Hepatocyte (in vitro differentiated cells): Measurements from ENCODE around the gene GMEB2. TPM values are rescaled to one million over a fixed set of nuclear protein-coding genes. Genes with fewer than 3 reads are reported as not detected.

ENCODE experiments used
- DNase-seq: peaks from one replicate; pipeline ENCODE4 v3.0.0-alpha.2; 2016; ENCODE audit warnings: low spot score
- H2AFZ ChIP-seq: fragments of 200-600 bp; sonication (generic); 2 replicates; pipeline ENCODE4 v1.6.0; 2016; ENCODE audit warnings: antibody characterized with exemption, mild to moderate bottlenecking
- H3K27ac ChIP-seq: fragments of 200-600 bp; sonication (generic); 2 replicates; pipeline ENCODE4 v1.5.1; 2016; ENCODE audit warnings: mild to moderate bottlenecking
- H3K27me3 ChIP-seq: fragments of 200-600 bp; sonication (generic); 2 replicates; pipeline ENCODE4 v1.6.1; 2016
- H3K36me3 ChIP-seq: fragments of 200-600 bp; sonication (generic); replicated peaks from 2 replicates; pipeline ENCODE4 v1.5.1; 2016; ENCODE audit warnings: low read depth; ENCODE audit not compliant: insufficient read depth
- H3K4me1 ChIP-seq: fragments of 200-600 bp; sonication (generic); 2 replicates; pipeline ENCODE4 v1.5.1; 2016; ENCODE audit warnings: mild to moderate bottlenecking, moderate library complexity; ENCODE audit not compliant: insufficient read depth
- H3K4me2 ChIP-seq: fragments of 200-600 bp; sonication (generic); 2 replicates; pipeline ENCODE4 v1.6.0; 2016
- H3K4me3 ChIP-seq: fragments of 200-600 bp; sonication (generic); 2 replicates; pipeline ENCODE4 v1.5.1; 2016; ENCODE audit warnings: mild to moderate bottlenecking
- H3K79me2 ChIP-seq: fragments of 200-600 bp; sonication (generic); 2 replicates; pipeline ENCODE4 v1.6.0; 2017; ENCODE audit warnings: mild to moderate bottlenecking
- H3K9me2 ChIP-seq: fragments of 200-600 bp; sonication (generic); replicated peaks from 2 replicates; pipeline ENCODE4 v1.6.0; 2017; ENCODE audit warnings: mild to moderate bottlenecking; ENCODE audit not compliant: insufficient read depth
- H3K9me3 ChIP-seq: fragments of 200-600 bp; sonication (generic); 2 replicates; pipeline ENCODE4 v1.5.1; 2016; ENCODE audit warnings: low read depth, mild to moderate bottlenecking
- H4K20me1 ChIP-seq: fragments of 200-600 bp; sonication (generic); 2 replicates; pipeline ENCODE4 v1.6.0; 2016; ENCODE audit warnings: mild to moderate bottlenecking; ENCODE audit not compliant: insufficient read depth, poor library complexity, severe bottlenecking
- CTCF ChIP-seq: fragments of 200-600 bp; sonication (generic); IDR thresholded peaks from 2 replicates; pipeline ENCODE4 v1.5.1; 2016; ENCODE audit warnings: antibody characterized with exemption, mild to moderate bottlenecking; ENCODE audit not compliant: poor library complexity
- EZH2 ChIP-seq: fragments of 200-600 bp; sonication (generic); IDR thresholded peaks from 2 replicates; pipeline ENCODE4 v1.6.1; 2016; ENCODE audit warnings: antibody characterized with exemption, mild to moderate bottlenecking, borderline replicate concordance
- EZH2phosphoT487 ChIP-seq: fragments of 200-600 bp; sonication (generic); IDR thresholded peaks from one replicate; pipeline ENCODE4 v1.6.1; 2018; ENCODE audit warnings: antibody characterized with exemption, mild to moderate bottlenecking, low read depth, moderate library complexity; ENCODE audit not compliant: unreplicated experiment, severe bottlenecking
- WGBS: methylation state at CpG from one replicate; pipeline ENCODE4 v1.1.6; 2016; ENCODE audit warnings: low lambda C conversion rate; ENCODE audit errors: missing lambda C conversion rate; 5-methylcytosine and 5-hydroxymethylcytosine counted together
- polyA plus RNA-seq: library from polyadenylated mRNA; unstranded; fragments of >200 nt; fragmentation: Nextera tagmentation; extraction: Ambion mirVana; gene quantifications from 2 replicates; pipeline ENCODE4 v1.2.1, GENCODE V29; 2016
- total RNA-seq: library from RNA; depleted of rRNA; stranded (reverse); fragments of >200 nt; gene quantifications from 2 replicates; pipeline ENCODE4 v1.2.3, GENCODE V29; 2014

The GMEB2 gene
- total and polyA plus RNA-seq, 2 experiments from 2014 or later, result 8.7 to 10.7 TPM

GRCh38 chr20:63563225-63563935, 63.5 kb downstream of the GMEB2 start:
- no peak for DNase-seq
- no peak overlapping the region for H3K4me3 ChIP-seq
- no peaks in the 10 kb centered on the region for H3K9me3 ChIP-seq
- no peaks in the 10 kb centered on the region for H3K79me2 ChIP-seq
- no peaks in the 10 kb centered on the region for H3K4me1 ChIP-seq
- no peak overlapping the region for H3K27ac ChIP-seq
- WGBS, result 97% methylated on average over 53 of the region's 55 CpGs
- TF ChIP-seq CTCF, result no peak
- TF ChIP-seq EZH2, result no peak
- no peak for TF ChIP-seq EZH2phosphoT487
- no peaks in the 10 kb centered on the region for H3K36me3 ChIP-seq
- no peak overlapping the region for H2AFZ ChIP-seq
- no peaks in the 10 kb centered on the region for H4K20me1 ChIP-seq
- no peak overlapping the region for H3K4me2 ChIP-seq
- H3K9me2 ChIP-seq, result no peaks in the 10 kb centered on the region
- H3K27me3 ChIP-seq, result no peaks in the 10 kb centered on the region

- Histone ChIP-seq H3K4me3 (no peak overlapping the region), H3K4me2 (no peak overlapping the region), H3K79me2 (no peaks in the 10 kb centered on the region), H3K27ac (no peak overlapping the region), H3K4me1 (no peaks in the 10 kb centered on the region), H3K9me2 (no peaks in the 10 kb centered on the region), H4K20me1 (no peaks in the 10 kb centered on the region), H2AFZ (no peak overlapping the region), H3K27me3 (no peaks in the 10 kb centered on the region), H3K9me3 (no peaks in the 10 kb centered on the region), H3K36me3 (no peaks in the 10 kb centered on the region)
- 97% methylated on average over 53 of the region's 54 CpGs for WGBS
- DNase-seq, result no peak
- TF ChIP-seq EZH2phosphoT487 (no peak), EZH2 (no peak), CTCF (no peak)
Observed at GRCh38 chr20:63562461-63563224, 64.3 kb downstream of the GMEB2 start.

- DNase-seq, result no peak
- no peaks in the 10 kb centered on the region for H3K36me3 ChIP-seq
- 96% methylated on average over 28 of the region's 36 CpGs for WGBS
Observed at GRCh38 chr20:63561624-63562396, 65.1 kb downstream of the GMEB2 start.

More at GRCh38 chr20:63561624-63562396, 65.1 kb downstream of the GMEB2 start:
- H3K4me3 ChIP-seq, result no peak overlapping the region
- no peaks in the 10 kb centered on the region for H3K9me2 ChIP-seq
- no peaks in the 10 kb centered on the region for H3K9me3 ChIP-seq
- H4K20me1 ChIP-seq, result no peaks in the 10 kb centered on the region
- no peaks in the 10 kb centered on the region for H3K4me1 ChIP-seq
- no peaks in the 10 kb centered on the region for H3K79me2 ChIP-seq
- no peak overlapping the region for H3K4me2 ChIP-seq
- no peak overlapping the region for H2AFZ ChIP-seq
- no peak for TF ChIP-seq CTCF
- no peak for TF ChIP-seq EZH2phosphoT487
- no peak for TF ChIP-seq EZH2
- H3K27me3 ChIP-seq, result no peaks in the 10 kb centered on the region
- H3K27ac ChIP-seq, result no peak overlapping the region
